ENCODE data around the gene SLC25A5.
"Not testable (repeated sequence)": the region's sequence is repeated elsewhere in the genome, so short reads cannot be mapped to it uniquely, and the experiment has no call there.

SLC25A5 gene

GRCh38 chrX:119489212-119490074 lies 21.2 kb downstream of the SLC25A5 start:
- no peaks in the 10 kb centered on the region for H3K4me1 ChIP-seq (ENCODE audit: control insufficient read depth, insufficient read depth, low read length)
- H3K36me3 ChIP-seq (ENCODE audit: control insufficient read depth in 2 of 2, insufficient read depth in 2 of 2, low read length in 2 of 2): no peaks in the 10 kb centered on the region
- H3K4me3 ChIP-seq (ENCODE audit: low read length in 2 of 2): no peak overlapping the region
- no peaks in the 10 kb centered on the region for H3K27me3 ChIP-seq (ENCODE audit: control insufficient read depth in 1 of 2, insufficient read depth in 2 of 2, low read length in 2 of 2)
- H3K9ac ChIP-seq (ENCODE audit: low read length in 2 of 2): no peak overlapping the region
- H3K27ac ChIP-seq (ENCODE audit: low read length): no peak overlapping the region
- no peaks in the 10 kb centered on the region for H3K9me3 ChIP-seq (ENCODE audit: control insufficient read depth in 2 of 2, low read length in 2 of 2)

GRCh38 chrX:119492463-119492862 lies 24.2 kb downstream of the SLC25A5 start:
- Histone ChIP-seq H3K9ac (ENCODE audit: low read length in 2 of 2) (no peak overlapping the region), H3K27me3 (ENCODE audit: control insufficient read depth in 1 of 2, insufficient read depth in 2 of 2, low read length in 2 of 2) (no peaks in the 10 kb centered on the region), H3K36me3 (ENCODE audit: control insufficient read depth in 2 of 2, insufficient read depth in 2 of 2, low read length in 2 of 2) (no peaks in the 10 kb centered on the region), H3K4me3 (ENCODE audit: low read length in 2 of 2) (no peak overlapping the region), H3K9me3 (ENCODE audit: control insufficient read depth in 2 of 2, low read length in 2 of 2) (no peaks in the 10 kb centered on the region), H3K4me1 (ENCODE audit: control insufficient read depth, insufficient read depth, low read length) (no peaks in the 10 kb centered on the region), H3K27ac (ENCODE audit: low read length) (no peak overlapping the region)

- H3K9ac ChIP-seq (ENCODE audit: low read length in 2 of 2); H3K36me3 ChIP-seq (ENCODE audit: control insufficient read depth in 2 of 2, insufficient read depth in 2 of 2, low read length in 2 of 2); H3K9me3 ChIP-seq (ENCODE audit: control insufficient read depth in 2 of 2, low read length in 2 of 2); H3K4me3 ChIP-seq (ENCODE audit: low read length in 2 of 2); H3K27me3 ChIP-seq (ENCODE audit: control insufficient read depth in 1 of 2, insufficient read depth in 2 of 2, low read length in 2 of 2); H3K27ac ChIP-seq (ENCODE audit: low read length); H3K4me1 ChIP-seq (ENCODE audit: control insufficient read depth, insufficient read depth, low read length): not testable (repeated sequence)
Measured at GRCh38 chrX:119493851-119494495, 25.7 kb downstream of the SLC25A5 start.

- no peaks in the 10 kb centered on the region for H3K27me3 ChIP-seq (ENCODE audit: control insufficient read depth in 1 of 2, insufficient read depth in 2 of 2, low read length in 2 of 2)
- no peak overlapping the region for H3K4me3 ChIP-seq (ENCODE audit: low read length in 2 of 2)
- no peak overlapping the region for H3K9ac ChIP-seq (ENCODE audit: low read length in 2 of 2)
- H3K27ac ChIP-seq (ENCODE audit: low read length): no peak overlapping the region
- no peaks in the 10 kb centered on the region for H3K4me1 ChIP-seq (ENCODE audit: control insufficient read depth, insufficient read depth, low read length)
- no peaks in the 10 kb centered on the region for H3K36me3 ChIP-seq (ENCODE audit: control insufficient read depth in 2 of 2, insufficient read depth in 2 of 2, low read length in 2 of 2)
- no peaks in the 10 kb centered on the region for H3K9me3 ChIP-seq (ENCODE audit: control insufficient read depth in 2 of 2, low read length in 2 of 2)
Measured at GRCh38 chrX:119495734-119496726, 27.8 kb downstream of the SLC25A5 start.

- H3K4me3 ChIP-seq (ENCODE audit: low read length in 2 of 2): no peak overlapping the region
- H3K36me3 ChIP-seq (ENCODE audit: control insufficient read depth in 2 of 2, insufficient read depth in 2 of 2, low read length in 2 of 2): no peaks in the 10 kb centered on the region
- H3K4me1 ChIP-seq (ENCODE audit: control insufficient read depth, insufficient read depth, low read length): no peaks in the 10 kb centered on the region
- no peaks in the 10 kb centered on the region for H3K27me3 ChIP-seq (ENCODE audit: control insufficient read depth in 1 of 2, insufficient read depth in 2 of 2, low read length in 2 of 2)
- H3K9me3 ChIP-seq (ENCODE audit: control insufficient read depth in 2 of 2, low read length in 2 of 2): no peaks in the 10 kb centered on the region
- no peak overlapping the region for H3K27ac ChIP-seq (ENCODE audit: low read length)
- H3K9ac ChIP-seq (ENCODE audit: low read length in 2 of 2): no peak overlapping the region
Measured at GRCh38 chrX:119497185-119497584, 28.9 kb downstream of the SLC25A5 start.

- no peak overlapping the region for H3K27ac ChIP-seq (ENCODE audit: low read length)
- no peaks in the 10 kb centered on the region for H3K9me3 ChIP-seq (ENCODE audit: control insufficient read depth in 2 of 2, low read length in 2 of 2)
- no peak overlapping the region for H3K4me3 ChIP-seq (ENCODE audit: low read length in 2 of 2)
- H3K4me1 ChIP-seq (ENCODE audit: control insufficient read depth, insufficient read depth, low read length): peaks cover 3% of the 10 kb centered on the region
- no peaks in the 10 kb centered on the region for H3K36me3 ChIP-seq (ENCODE audit: control insufficient read depth in 2 of 2, insufficient read depth in 2 of 2, low read length in 2 of 2)
- H3K9ac ChIP-seq (ENCODE audit: low read length in 2 of 2): no peak overlapping the region
- H3K27me3 ChIP-seq (ENCODE audit: control insufficient read depth in 1 of 2, insufficient read depth in 2 of 2, low read length in 2 of 2): no peaks in the 10 kb centered on the region
Measured at GRCh38 chrX:119500061-119500800, 32.0 kb downstream of the SLC25A5 start.

GRCh38 chrX:119501511-119502148 lies 33.4 kb downstream of the SLC25A5 start:
- Histone ChIP-seq H3K9me3 (ENCODE audit: control insufficient read depth in 2 of 2, low read length in 2 of 2) (no peaks in the 10 kb centered on the region), H3K4me1 (ENCODE audit: control insufficient read depth, insufficient read depth, low read length) (peaks cover 3% of the 10 kb centered on the region), H3K27ac (ENCODE audit: low read length) (no peak overlapping the region), H3K36me3 (ENCODE audit: control insufficient read depth in 2 of 2, insufficient read depth in 2 of 2, low read length in 2 of 2) (no peaks in the 10 kb centered on the region), H3K4me3 (ENCODE audit: low read length in 2 of 2) (no peak overlapping the region), H3K27me3 (ENCODE audit: control insufficient read depth in 1 of 2, insufficient read depth in 2 of 2, low read length in 2 of 2) (no peaks in the 10 kb centered on the region), H3K9ac (ENCODE audit: low read length in 2 of 2) (no peak overlapping the region)

GRCh38 chrX:119502727-119503483 lies 34.7 kb downstream of the SLC25A5 start:
- no peaks in the 10 kb centered on the region for H3K9me3 ChIP-seq (ENCODE audit: control insufficient read depth in 2 of 2, low read length in 2 of 2)
- no peak overlapping the region for H3K27ac ChIP-seq (ENCODE audit: low read length)
- H3K4me3 ChIP-seq (ENCODE audit: low read length in 2 of 2): no peak overlapping the region
- H3K9ac ChIP-seq (ENCODE audit: low read length in 2 of 2): no peak overlapping the region
- H3K27me3 ChIP-seq (ENCODE audit: control insufficient read depth in 1 of 2, insufficient read depth in 2 of 2, low read length in 2 of 2): no peaks in the 10 kb centered on the region
- peaks cover 3% of the 10 kb centered on the region for H3K4me1 ChIP-seq (ENCODE audit: control insufficient read depth, insufficient read depth, low read length)
- no peaks in the 10 kb centered on the region for H3K36me3 ChIP-seq (ENCODE audit: control insufficient read depth in 2 of 2, insufficient read depth in 2 of 2, low read length in 2 of 2)

GRCh38 chrX:119503484-119503861 lies 35.2 kb downstream of the SLC25A5 start:
- Histone ChIP-seq H3K27ac (ENCODE audit: low read length) (no peak overlapping the region), H3K4me3 (ENCODE audit: low read length in 2 of 2) (no peak overlapping the region), H3K36me3 (ENCODE audit: control insufficient read depth in 2 of 2, insufficient read depth in 2 of 2, low read length in 2 of 2) (no peaks in the 10 kb centered on the region), H3K4me1 (ENCODE audit: control insufficient read depth, insufficient read depth, low read length) (peaks cover 3% of the 10 kb centered on the region), H3K9ac (ENCODE audit: low read length in 2 of 2) (no peak overlapping the region), H3K9me3 (ENCODE audit: control insufficient read depth in 2 of 2, low read length in 2 of 2) (no peaks in the 10 kb centered on the region), H3K27me3 (ENCODE audit: control insufficient read depth in 1 of 2, insufficient read depth in 2 of 2, low read length in 2 of 2) (no peaks in the 10 kb centered on the region)
